Sigmoid colon (tissue), 4 donors: ENCODE measurements around the gene GRIK4.

Experiments
- POLR2A ChIP-seq, 2 donors: fragments of 450-650 bp; IDR thresholded peaks; one replicate each; pipeline ENCODE4 v1.6.1; 2016; ENCODE audit warnings: antibody characterized with exemption in 2 of 2, mild to moderate bottlenecking in 2 of 2, moderate library complexity in 2 of 2
- POLR2AphosphoS5 ChIP-seq, 4 donors: sonication (generic); formaldehyde crosslinking; IDR thresholded peaks; one replicate each; pipeline ENCODE4 v1.6.1; 2017; ENCODE audit warnings: antibody characterized with exemption in 4 of 4
- TF ChIP-seq, protein P1 (sequence below), 4 experiments: fragments of 450-650 bp in 3 of 4; fragments of 200-600 bp in 1 of 4; IDR thresholded peaks; one replicate each; pipeline ENCODE4 v1.5.1; 2016 to 2019; ENCODE audit warnings: antibody characterized with exemption in 4 of 4, mild to moderate bottlenecking in 3 of 4, moderate library complexity in 2 of 4

DNA sequence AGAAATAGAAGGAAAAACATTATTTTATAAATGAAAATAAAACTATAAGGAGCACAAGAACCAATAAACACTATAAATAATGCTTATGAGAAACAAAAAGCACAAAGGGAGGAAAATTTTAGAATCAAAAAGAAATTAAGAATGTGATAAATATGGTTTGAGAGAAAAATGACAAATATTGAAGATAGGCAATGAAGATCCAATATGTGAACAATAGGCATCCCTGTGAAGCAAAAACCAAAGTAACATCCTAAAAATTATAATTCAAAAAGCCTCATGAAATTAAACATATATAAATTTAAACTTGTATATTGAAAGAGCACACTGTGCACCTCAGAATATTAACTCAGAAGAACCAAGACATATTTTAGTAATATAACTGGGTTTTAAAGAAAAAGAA, 216.2 kb downstream of the GRIK4 start:
- TF ChIP-seq POLR2AphosphoS5 (IDR thresholded peaks at IDR 0.05) (no peak), POLR2A (IDR thresholded peaks at IDR 0.05) (no peak)
- TF ChIP-seq, protein P1, sequence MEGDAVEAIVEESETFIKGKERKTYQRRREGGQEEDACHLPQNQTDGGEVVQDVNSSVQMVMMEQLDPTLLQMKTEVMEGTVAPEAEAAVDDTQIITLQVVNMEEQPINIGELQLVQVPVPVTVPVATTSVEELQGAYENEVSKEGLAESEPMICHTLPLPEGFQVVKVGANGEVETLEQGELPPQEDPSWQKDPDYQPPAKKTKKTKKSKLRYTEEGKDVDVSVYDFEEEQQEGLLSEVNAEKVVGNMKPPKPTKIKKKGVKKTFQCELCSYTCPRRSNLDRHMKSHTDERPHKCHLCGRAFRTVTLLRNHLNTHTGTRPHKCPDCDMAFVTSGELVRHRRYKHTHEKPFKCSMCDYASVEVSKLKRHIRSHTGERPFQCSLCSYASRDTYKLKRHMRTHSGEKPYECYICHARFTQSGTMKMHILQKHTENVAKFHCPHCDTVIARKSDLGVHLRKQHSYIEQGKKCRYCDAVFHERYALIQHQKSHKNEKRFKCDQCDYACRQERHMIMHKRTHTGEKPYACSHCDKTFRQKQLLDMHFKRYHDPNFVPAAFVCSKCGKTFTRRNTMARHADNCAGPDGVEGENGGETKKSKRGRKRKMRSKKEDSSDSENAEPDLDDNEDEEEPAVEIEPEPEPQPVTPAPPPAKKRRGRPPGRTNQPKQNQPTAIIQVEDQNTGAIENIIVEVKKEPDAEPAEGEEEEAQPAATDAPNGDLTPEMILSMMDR (IDR thresholded peaks at IDR 0.05): no peak
